ENCODE data around the gene SLF2. TPM values are rescaled to one million over a fixed set of nuclear protein-coding genes. Genes with fewer than 3 reads are reported as not detected.

Gene SLF2
- total and polyA plus RNA-seq, 2 of the 13 experiments (the other 11 are each of a cell fraction or from before 2014, with no cell fraction given) = 12.2 to 48.1 TPM

- ATAC-seq (peak; percentile 49; the same call in 1 of the 3 replicates), DNase-seq (ENCODE audit: low spot score) (peak; percentile 50), FAIRE-seq (no peak)
- 81% methylated on average over 7 of the region's 7 CpGs for WGBS (ENCODE audit: low lambda C conversion rate)
- no peaks in the 10 kb centered on the region for H3K36me3 ChIP-seq (replicated peaks in 1 of 2; ENCODE audit: control insufficient read depth in 1 of 2, insufficient read depth in 2 of 2, low read length in 2 of 2)
- intact Hi-C loops (cut with micrococcal nuclease; ENCODE audit: unreplicated experiment) = no loop called here
- H3K4me3 ChIP-seq (replicated peaks in 1 of 3; ENCODE audit: insufficient read depth in 1 of 3, low read depth in 2 of 3, low read length in 3 of 3) = no peak overlapping the region
- in situ Hi-C loops (cut with HindIII; ENCODE audit: extremely low pct_ligation_motif_present, low pct_unique_long_range_greater_than_20kb) = loop anchor here (25.0 kb wide), 1 partner anchor 553 kb away; the partner anchor contains the start of genes PKD2L1 and SCD
- no peak overlapping the region for H2AFZ ChIP-seq (ENCODE audit: low read length)
- H3K27ac ChIP-seq (ENCODE audit: extremely low read length, insufficient read depth, low read length) = no peak overlapping the region
- CTCF ChIA-PET (ENCODE audit: low intra/inter-chr PET ratio, low total read pairs) = no interaction called here
- TF ChIP-seq DPF2 (CRISPR knock-in tag; IDR thresholded peaks at IDR 0.05; ENCODE audit: borderline replicate concordance, low read depth) = no peak
- no peak for TF ChIP-seq ZFY (CRISPR knock-in tag; IDR thresholded peaks at IDR 0.05)
- TF ChIP-seq, protein P1, sequence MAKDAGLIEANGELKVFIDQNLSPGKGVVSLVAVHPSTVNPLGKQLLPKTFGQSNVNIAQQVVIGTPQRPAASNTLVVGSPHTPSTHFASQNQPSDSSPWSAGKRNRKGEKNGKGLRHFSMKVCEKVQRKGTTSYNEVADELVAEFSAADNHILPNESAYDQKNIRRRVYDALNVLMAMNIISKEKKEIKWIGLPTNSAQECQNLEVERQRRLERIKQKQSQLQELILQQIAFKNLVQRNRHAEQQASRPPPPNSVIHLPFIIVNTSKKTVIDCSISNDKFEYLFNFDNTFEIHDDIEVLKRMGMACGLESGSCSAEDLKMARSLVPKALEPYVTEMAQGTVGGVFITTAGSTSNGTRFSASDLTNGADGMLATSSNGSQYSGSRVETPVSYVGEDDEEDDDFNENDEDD (CRISPR knock-in tag; IDR thresholded peaks at IDR 0.05; ENCODE audit: borderline replicate concordance) = no peak
- TF ChIP-seq TP53 (CRISPR knock-in tag; conservative IDR thresholded peaks at IDR 0.05) = no peak
- peak; percentile 60; the same call in 1 of the 2 replicates for TF ChIP-seq RARA (CRISPR knock-in tag; IDR thresholded peaks at IDR 0.05)
- no peak for TF ChIP-seq ZNF362 (CRISPR knock-in tag; IDR thresholded peaks at IDR 0.05; ENCODE audit: borderline replicate concordance)
- peak; percentile 12; the same call in 1 of the 2 replicates for TF ChIP-seq BCL6 (CRISPR knock-in tag; IDR thresholded peaks at IDR 0.05)
- TF ChIP-seq FOSL2 (CRISPR knock-in tag; IDR thresholded peaks at IDR 0.05) = peak; percentile 40; the same call in 1 of the 2 replicates
- no peak for TF ChIP-seq RFXAP (CRISPR knock-in tag; IDR thresholded peaks at IDR 0.05; ENCODE audit: borderline replicate concordance)
- TF ChIP-seq, protein P2, sequence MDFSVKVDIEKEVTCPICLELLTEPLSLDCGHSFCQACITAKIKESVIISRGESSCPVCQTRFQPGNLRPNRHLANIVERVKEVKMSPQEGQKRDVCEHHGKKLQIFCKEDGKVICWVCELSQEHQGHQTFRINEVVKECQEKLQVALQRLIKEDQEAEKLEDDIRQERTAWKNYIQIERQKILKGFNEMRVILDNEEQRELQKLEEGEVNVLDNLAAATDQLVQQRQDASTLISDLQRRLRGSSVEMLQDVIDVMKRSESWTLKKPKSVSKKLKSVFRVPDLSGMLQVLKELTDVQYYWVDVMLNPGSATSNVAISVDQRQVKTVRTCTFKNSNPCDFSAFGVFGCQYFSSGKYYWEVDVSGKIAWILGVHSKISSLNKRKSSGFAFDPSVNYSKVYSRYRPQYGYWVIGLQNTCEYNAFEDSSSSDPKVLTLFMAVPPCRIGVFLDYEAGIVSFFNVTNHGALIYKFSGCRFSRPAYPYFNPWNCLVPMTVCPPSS (IDR thresholded peaks at IDR 0.05) = no peak
- TF ChIP-seq MBNL3 (CRISPR knock-in tag; conservative IDR thresholded peaks at IDR 0.05) = no peak
- no peak for TF ChIP-seq SP2 (CRISPR knock-in tag; IDR thresholded peaks at IDR 0.05)
- H3K9ac ChIP-seq (ENCODE audit: insufficient read depth, low read depth, low read length) = no peak overlapping the region
- BruUV-seq (replicated peaks) = no TSS peak
- H3K4me2 ChIP-seq (ENCODE audit: low read depth, low read length) = no peak overlapping the region
- H3K79me2 ChIP-seq (ENCODE audit: insufficient read depth, low read length) = no peaks in the 10 kb centered on the region
- no peaks in the 10 kb centered on the region for H3K9me3 ChIP-seq (ENCODE audit: low read length)
- no peaks in the 10 kb centered on the region for H4K20me1 ChIP-seq (ENCODE audit: insufficient read depth, low read length)
- H3K27me3 ChIP-seq (ENCODE audit: control insufficient read depth in 1 of 2, insufficient read depth in 2 of 2, low read length in 2 of 2) = no peaks in the 10 kb centered on the region
- H3K4me1 ChIP-seq (ENCODE audit: insufficient read depth, low read length) = peaks cover 50% of the 10 kb centered on the region
- POLR2A ChIA-PET = no interaction called here
These were observed 22.0 kb upstream of the SLF2 start for GRCh38 chr10:100890673-100891317.

Data from HepG2 (cell line).